HepG2 (cell line): ENCODE measurements around the gene PODXL. TPM values are rescaled to one million over a fixed set of nuclear protein-coding genes. Genes with fewer than 3 reads are reported as not detected.
A peak's percentile ranks its signal among the peaks of the same experiment; 100 is the strongest.

Experiments
- ATF6 ChIP-seq: sonication (generic); formaldehyde crosslinking; conservative IDR thresholded peaks from 2 replicates; pipeline ENCODE4 v1.4.0; 2020; ENCODE audit warnings: missing genetic modification reagents
- BORCS8-MEF2B ChIP-seq: sonication (generic); formaldehyde crosslinking; IDR thresholded peaks from 2 replicates; pipeline ENCODE4 v1.8.0; 2022; ENCODE audit warnings: mild to moderate bottlenecking, missing genetic modification reagents
- FOSL2 ChIP-seq: sonication (generic); formaldehyde crosslinking; IDR thresholded peaks from 2 replicates; pipeline ENCODE4 v1.4.0; 2020; ENCODE audit warnings: missing genetic modification reagents
- MIER2 ChIP-seq: IDR thresholded peaks from 2 replicates; pipeline ENCODE4 v1.6.1; 2016; ENCODE audit warnings: missing biosample characterization, missing genetic modification reagents
- PHB2 ChIP-seq: fragments of 450-650 bp; IDR thresholded peaks from 2 replicates; pipeline ENCODE4 v1.6.1; 2018; ENCODE audit not compliant: partially characterized antibody
- PRDM15 ChIP-seq: sonication (generic); formaldehyde crosslinking; IDR thresholded peaks from 2 replicates; pipeline ENCODE4 v1.4.0; 2020; ENCODE audit warnings: missing genetic modification reagents
- RFXAP ChIP-seq: sonication (generic); formaldehyde crosslinking; IDR thresholded peaks from 2 replicates; pipeline ENCODE4 v1.4.0; 2020; ENCODE audit warnings: missing genetic modification reagents, borderline replicate concordance
- RNF2 ChIP-seq: fragments of 450-650 bp; conservative IDR thresholded peaks from 2 replicates; pipeline ENCODE4 v1.6.1; 2016; ENCODE audit warnings: low read depth
- TEAD3 ChIP-seq: optimal IDR thresholded peaks from 2 replicates; pipeline ENCODE3; 2016; ENCODE audit warnings: borderline replicate concordance
- ZBTB7B ChIP-seq: sonication (generic); formaldehyde crosslinking; IDR thresholded peaks from 2 replicates; pipeline ENCODE4 v1.4.0; 2020; ENCODE audit warnings: missing genetic modification reagents
- ZNF24 ChIP-seq: fragments of 450-650 bp; IDR thresholded peaks from 2 replicates; pipeline ENCODE4 v1.6.1; 2017; ENCODE audit warnings: antibody characterized with exemption, mild to moderate bottlenecking
- ZNF468 ChIP-seq: sonication (generic); formaldehyde crosslinking; IDR thresholded peaks from 2 replicates; pipeline ENCODE4 v1.8.0; 2022; ENCODE audit warnings: mild to moderate bottlenecking, moderate library complexity, missing genetic modification reagents
- ZNF660 ChIP-seq: sonication (generic); formaldehyde crosslinking; IDR thresholded peaks from 2 replicates; pipeline ENCODE4 v1.5.1; 2020; ENCODE audit warnings: mild to moderate bottlenecking, low read depth, missing genetic modification reagents, borderline replicate concordance
- ZNF710 ChIP-seq: sonication (generic); formaldehyde crosslinking; IDR thresholded peaks from 2 replicates; pipeline ENCODE4 v1.5.0; 2020; ENCODE audit warnings: mild to moderate bottlenecking, missing genetic modification reagents, borderline replicate concordance
- ZNF737 ChIP-seq: sonication (generic); formaldehyde crosslinking; IDR thresholded peaks from 2 replicates; pipeline ENCODE4 v1.5.0; 2020; ENCODE audit warnings: missing genetic modification reagents, mild to moderate bottlenecking, borderline replicate concordance
- ZSCAN29 ChIP-seq: sonication (generic); formaldehyde crosslinking; conservative IDR thresholded peaks from 2 replicates; pipeline ENCODE4 v1.4.0; 2020; ENCODE audit warnings: mild to moderate bottlenecking, missing genetic modification reagents
- polyA plus RNA-seq, 8 experiments: library from polyadenylated mRNA; depleted of rRNA in 3 of 8; stranded (reverse) in 7 of 8; unstranded in 1 of 8; fragments of >200 nt; fragmentation: Illumina TruSeq in 4 of 8; extraction: Trizol in 4 of 8; gene quantifications; 2 replicates each; pipeline versions ENCODE4 v1.2.1 to v1.2.3, GENCODE V29; 2011 to 2016; ENCODE audit warnings: low read depth in 4 of 8, missing spikeins in 1 of 8, mixed read lengths in 1 of 8; ENCODE audit not compliant: insufficient read depth in 1 of 8
- total RNA-seq, 5 experiments: library from RNA; depleted of rRNA; stranded (reverse); fragments of >200 nt; fragmentation: Illumina TruSeq; extraction: Trizol; gene quantifications; 2 replicates each; pipeline ENCODE4 v1.2.3, GENCODE V29; 2016; ENCODE audit warnings: low read depth in 1 of 5
- TF ChIP-seq, protein P1 (sequence below): sonication (generic); formaldehyde crosslinking; IDR thresholded peaks from 2 replicates; pipeline ENCODE4 v1.5.0; 2020; ENCODE audit warnings: mild to moderate bottlenecking, missing genetic modification reagents
- TF ChIP-seq, protein P2 (sequence below): sonication (generic); formaldehyde crosslinking; IDR thresholded peaks from 2 replicates; pipeline ENCODE4 v1.4.0; 2020; ENCODE audit warnings: mild to moderate bottlenecking, missing genetic modification reagents

The PODXL gene
- total and polyA plus RNA-seq, 2 of the 13 experiments (the other 11 are each of a cell fraction or from before 2014, with no cell fraction given) = 0.22 to 0.54 TPM

- TF ChIP-seq, protein P1, sequence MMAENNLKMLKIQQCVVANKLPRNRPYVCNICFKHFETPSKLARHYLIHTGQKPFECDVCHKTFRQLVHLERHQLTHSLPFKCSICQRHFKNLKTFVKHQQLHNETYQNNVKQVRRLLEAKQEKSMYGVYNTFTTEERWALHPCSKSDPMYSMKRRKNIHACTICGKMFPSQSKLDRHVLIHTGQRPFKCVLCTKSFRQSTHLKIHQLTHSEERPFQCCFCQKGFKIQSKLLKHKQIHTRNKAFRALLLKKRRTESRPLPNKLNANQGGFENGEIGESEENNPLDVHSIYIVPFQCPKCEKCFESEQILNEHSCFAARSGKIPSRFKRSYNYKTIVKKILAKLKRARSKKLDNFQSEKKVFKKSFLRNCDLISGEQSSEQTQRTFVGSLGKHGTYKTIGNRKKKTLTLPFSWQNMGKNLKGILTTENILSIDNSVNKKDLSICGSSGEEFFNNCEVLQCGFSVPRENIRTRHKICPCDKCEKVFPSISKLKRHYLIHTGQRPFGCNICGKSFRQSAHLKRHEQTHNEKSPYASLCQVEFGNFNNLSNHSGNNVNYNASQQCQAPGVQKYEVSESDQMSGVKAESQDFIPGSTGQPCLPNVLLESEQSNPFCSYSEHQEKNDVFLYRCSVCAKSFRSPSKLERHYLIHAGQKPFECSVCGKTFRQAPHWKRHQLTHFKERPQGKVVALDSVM (CRISPR knock-in tag) = peak; percentile 43
- TF ChIP-seq MIER2 (CRISPR knock-in tag) = 0 out of 2 replicates have a peak, but pooled peaks have one; percentile 34
- no peak for TF ChIP-seq RFXAP
- peak; percentile 99 for TF ChIP-seq TEAD3
- TF ChIP-seq BORCS8-MEF2B = 0 out of 2 replicates have a peak, but pooled peaks have one; percentile 13
- no peak for TF ChIP-seq ZNF660 (CRISPR knock-in tag)
- TF ChIP-seq, protein P2, sequence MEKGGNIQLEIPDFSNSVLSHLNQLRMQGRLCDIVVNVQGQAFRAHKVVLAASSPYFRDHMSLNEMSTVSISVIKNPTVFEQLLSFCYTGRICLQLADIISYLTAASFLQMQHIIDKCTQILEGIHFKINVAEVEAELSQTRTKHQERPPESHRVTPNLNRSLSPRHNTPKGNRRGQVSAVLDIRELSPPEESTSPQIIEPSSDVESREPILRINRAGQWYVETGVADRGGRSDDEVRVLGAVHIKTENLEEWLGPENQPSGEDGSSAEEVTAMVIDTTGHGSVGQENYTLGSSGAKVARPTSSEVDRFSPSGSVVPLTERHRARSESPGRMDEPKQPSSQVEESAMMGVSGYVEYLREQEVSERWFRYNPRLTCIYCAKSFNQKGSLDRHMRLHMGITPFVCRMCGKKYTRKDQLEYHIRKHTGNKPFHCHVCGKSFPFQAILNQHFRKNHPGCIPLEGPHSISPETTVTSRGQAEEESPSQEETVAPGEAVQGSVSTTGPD (CRISPR knock-in tag) = no peak
- no peak for TF ChIP-seq RNF2
- no peak for TF ChIP-seq ZBTB7B (CRISPR knock-in tag)
- no peak for TF ChIP-seq ZSCAN29
- no peak for TF ChIP-seq PHB2
- TF ChIP-seq FOSL2 (CRISPR knock-in tag) = peak; percentile 73
- no peak for TF ChIP-seq ZNF24
- no peak for TF ChIP-seq PRDM15 (CRISPR knock-in tag)
- no peak for TF ChIP-seq ZNF468 (CRISPR knock-in tag)
- TF ChIP-seq ATF6 (CRISPR knock-in tag) = no peak
- no peak for TF ChIP-seq ZNF737
- TF ChIP-seq ZNF710 (CRISPR knock-in tag) = no peak
Measured at GRCh38 chr7:131513245-131514061, 43.0 kb downstream of the PODXL start (continued).
